Endothelial cell of umbilical vein (primary cell): ENCODE measurements around the gene PFKFB3. TPM values are rescaled to one million over a fixed set of nuclear protein-coding genes. Genes with fewer than 3 reads are reported as not detected.

Experiments
- BruUV-seq: library from RNA; stranded (reverse); fragments of 400-500 nt; replicated peaks from 2 replicates; lab custom pipeline; 2021; lab: Mats Ljungman, UMichigan
- CTCF ChIA-PET: fragments of 300-600, 350-600 bp; sonication (Branson Sonifier 250); formaldehyde crosslinking; loops from one replicate; lab custom pipeline; 2021; ENCODE audit warnings: antibody characterized with exemption, inconsistent platforms; lab: Charles Lee
- POLR2A ChIA-PET: fragments of 300-600, 350-600 bp; sonication (Branson Sonifier 250); formaldehyde crosslinking; loops from one replicate; lab custom pipeline; 2021; ENCODE audit warnings: antibody characterized with exemption, inconsistent platforms; lab: Charles Lee
- DNase-seq: peaks from one replicate; pipeline ENCODE4 v3.0.0-alpha.2; 2011; ENCODE audit warnings: low read depth, low spot score
- FAIRE-seq: peaks from 2 replicates; lab custom pipeline; 2011; peaks lifted over from hg19 to GRCh38; lab: Jason Lieb, UNC
- H2AFZ ChIP-seq: 2 replicates; pipeline ENCODE4 v1.6.0; 2012; ENCODE audit warnings: low read depth, low read length, control low read depth, inconsistent platforms
- H3K27ac ChIP-seq: 2 replicates; pipeline ENCODE4 v1.5.1; 2011; ENCODE audit warnings: low read depth, mild to moderate bottlenecking, control low read depth, low read length, moderate library complexity; ENCODE audit not compliant: insufficient read depth
- H3K27me3 ChIP-seq, 2 experiments: 2 replicates each; pipeline versions ENCODE4 v1.6.0 to v1.6.1; 2011; ENCODE audit warnings: low read length in 2 of 2, mixed read lengths in 1 of 2; ENCODE audit not compliant: control insufficient read depth in 2 of 2, insufficient read depth in 2 of 2
- H3K36me3 ChIP-seq, 2 experiments: 2 replicates in 1 of 2; 3 replicates in 1 of 2; pipeline ENCODE4 v1.5.1; 2011; ENCODE audit warnings: low read length in 2 of 2, mild to moderate bottlenecking in 1 of 2, moderate library complexity in 1 of 2; ENCODE audit not compliant: control insufficient read depth in 2 of 2, insufficient read depth in 2 of 2; ENCODE audit errors: extremely low read depth in 1 of 2
- H3K4me1 ChIP-seq: 3 replicates; pipeline ENCODE4 v1.5.1; 2011; ENCODE audit warnings: mild to moderate bottlenecking, low read length; ENCODE audit not compliant: control insufficient read depth, insufficient read depth; ENCODE audit errors: extremely low read depth
- H3K4me2 ChIP-seq: 2 replicates; pipeline ENCODE4 v1.6.1; 2011; ENCODE audit warnings: low read length, control low read depth, mixed read lengths; ENCODE audit not compliant: insufficient read depth
- H3K4me3 ChIP-seq, 3 experiments: fragments of 200-600 bp in 1 of 3; sonication (generic), shearing (Covaris generic) in 1 of 3; replicated peaks in 1 of 3; 2 replicates each; pipeline ENCODE4 v1.5.1; 2011 to 2016; ENCODE audit warnings: control low read depth in 3 of 3, low read length in 3 of 3, mild to moderate bottlenecking in 2 of 3, inconsistent platforms in 1 of 3, low read depth in 1 of 3, moderate library complexity in 1 of 3; ENCODE audit not compliant: insufficient read depth in 1 of 3
- H3K79me2 ChIP-seq: 2 replicates; pipeline ENCODE4 v1.6.0; 2012; ENCODE audit warnings: low read length, inconsistent platforms; ENCODE audit not compliant: control insufficient read depth, insufficient read depth
- H3K9ac ChIP-seq: replicated peaks from 2 replicates; pipeline ENCODE3; 2011; ENCODE audit warnings: low read length, control low read depth; ENCODE audit not compliant: insufficient read depth; ENCODE audit errors: extremely low read depth
- H3K9me1 ChIP-seq: replicated peaks from 3 replicates; pipeline ENCODE4 v1.6.0; 2011; ENCODE audit warnings: mild to moderate bottlenecking, low read length; ENCODE audit not compliant: control insufficient read depth, insufficient read depth; ENCODE audit errors: extremely low read depth
- H3K9me3 ChIP-seq: replicated peaks from 2 replicates; pipeline ENCODE4 v1.5.1; 2012; ENCODE audit warnings: low read length, inconsistent platforms; ENCODE audit not compliant: control insufficient read depth, insufficient read depth
- H4K20me1 ChIP-seq: replicated peaks from 2 replicates; pipeline ENCODE3; 2011; ENCODE audit warnings: mild to moderate bottlenecking, low read length; ENCODE audit not compliant: control insufficient read depth, insufficient read depth; ENCODE audit errors: extremely low read depth
- EZH2 ChIP-seq: IDR thresholded peaks from 2 replicates; pipeline ENCODE4 v1.6.1; 2012; ENCODE audit warnings: borderline replicate concordance, low read depth, mild to moderate bottlenecking, moderate library complexity, low read length, inconsistent platforms; ENCODE audit not compliant: severe bottlenecking
- FOS ChIP-seq: IDR thresholded peaks from 2 replicates; pipeline ENCODE4 v1.6.1; 2011; ENCODE audit warnings: mild to moderate bottlenecking, low read length, moderate library complexity, borderline replicate concordance; ENCODE audit not compliant: insufficient read depth
- GATA2 ChIP-seq: IDR thresholded peaks from 2 replicates; pipeline ENCODE4 v1.7.0; 2011; ENCODE audit warnings: low read depth, mild to moderate bottlenecking, moderate library complexity, mixed read lengths, low read length; ENCODE audit not compliant: insufficient read length, insufficient read depth
- JUN ChIP-seq: IDR thresholded peaks from 2 replicates; pipeline ENCODE4 v1.6.1; 2011; ENCODE audit warnings: borderline replicate concordance, low read depth; ENCODE audit not compliant: insufficient read length, insufficient read depth
- MYC ChIP-seq: IDR thresholded peaks from one replicate; pipeline ENCODE4 v1.6.1; 2011; ENCODE audit warnings: mild to moderate bottlenecking, low read depth, low read length
- POLR2A ChIP-seq: IDR thresholded peaks from 2 replicates; pipeline ENCODE4 v1.6.1; 2012; ENCODE audit warnings: low read depth, mild to moderate bottlenecking, control low read depth, low read length
- POLR2AphosphoS5 ChIP-seq: IDR thresholded peaks from 2 replicates; pipeline ENCODE4 v1.6.1; 2012; ENCODE audit warnings: low read depth, mild to moderate bottlenecking, control low read depth, low read length, moderate library complexity; ENCODE audit not compliant: insufficient read depth
- dilution Hi-C: fragments of 300-500 bp; cut with MboI; formaldehyde crosslinking; loops from one replicate; pipeline ENCODE4 v1.15.0; 2019; ENCODE audit warnings: low sequenced_read_pairs; ENCODE audit not compliant: extremely low pct_ligation_motif_present
- intact Hi-C: fragments of 100-400 bp; cut with micrococcal nuclease; formaldehyde crosslinking; loops from one replicate; pipeline ENCODE4 v1.10.0; 2022
- polyA plus RNA-seq, 4 experiments: library from polyadenylated mRNA; depleted of rRNA in 3 of 4; stranded (reverse) in 3 of 4; unstranded in 1 of 4; fragments of >200 nt; gene quantifications; 2 replicates each; pipeline versions ENCODE4 v1.2.1 to v1.2.3, GENCODE V29; 2011 to 2012; ENCODE audit warnings: missing spikeins in 1 of 4
- total RNA-seq: library from RNA; stranded (reverse); gene quantifications from 2 replicates; pipeline ENCODE4 v1.2.3, GENCODE V29; 2021
- TF ChIP-seq, protein P1 (sequence below), 2 donors: IDR thresholded peaks; 1 replicate in 1 of 2; 2 replicates in 1 of 2; pipeline ENCODE4 v1.5.1; 2011; ENCODE audit warnings: low read length in 2 of 2, mild to moderate bottlenecking in 2 of 2, moderate library complexity in 2 of 2, control low read depth in 1 of 2, inconsistent platforms in 1 of 2, low read depth in 1 of 2; ENCODE audit not compliant: insufficient read depth in 1 of 2; ENCODE audit errors: extremely low read depth in 1 of 2
- TF ChIP-seq, protein P2 (sequence below): IDR thresholded peaks from 2 replicates; pipeline ENCODE4 v1.6.1; 2011; ENCODE audit not compliant: insufficient read depth, insufficient read length

Gene PFKFB3
- total and polyA plus RNA-seq, 2 donors (not counting 3 experiments of a cell fraction or from before 2014, with no cell fraction given): 15.8 to 33.7 TPM

DNA sequence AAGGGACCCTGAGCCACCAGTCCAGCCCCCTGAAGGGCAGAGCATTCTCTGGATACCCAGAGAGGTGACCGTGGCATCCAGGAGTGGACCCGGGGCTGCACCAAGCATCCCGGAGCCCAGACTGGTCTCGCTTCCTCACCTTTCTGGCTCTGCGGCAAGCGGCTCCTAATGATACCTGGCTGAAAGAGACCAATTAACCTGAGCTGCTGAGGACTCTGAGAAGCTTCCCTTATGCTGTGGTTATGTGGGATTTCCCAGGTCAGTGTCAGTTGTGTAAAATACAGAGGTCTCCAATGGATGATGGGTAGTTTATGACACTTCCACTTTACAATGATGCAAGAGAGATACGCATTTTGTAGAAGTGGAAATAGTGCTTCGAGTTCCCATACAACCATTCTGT is 51.5 kb downstream of the PFKFB3 start:
- CTCF ChIA-PET: interaction anchor here (0.7 kb wide), 2 partner anchors 10 to 148 kb away, joined by 3 read pairs; no protein-coding TSS in a partner anchor
- FAIRE-seq: no peak

DNA sequence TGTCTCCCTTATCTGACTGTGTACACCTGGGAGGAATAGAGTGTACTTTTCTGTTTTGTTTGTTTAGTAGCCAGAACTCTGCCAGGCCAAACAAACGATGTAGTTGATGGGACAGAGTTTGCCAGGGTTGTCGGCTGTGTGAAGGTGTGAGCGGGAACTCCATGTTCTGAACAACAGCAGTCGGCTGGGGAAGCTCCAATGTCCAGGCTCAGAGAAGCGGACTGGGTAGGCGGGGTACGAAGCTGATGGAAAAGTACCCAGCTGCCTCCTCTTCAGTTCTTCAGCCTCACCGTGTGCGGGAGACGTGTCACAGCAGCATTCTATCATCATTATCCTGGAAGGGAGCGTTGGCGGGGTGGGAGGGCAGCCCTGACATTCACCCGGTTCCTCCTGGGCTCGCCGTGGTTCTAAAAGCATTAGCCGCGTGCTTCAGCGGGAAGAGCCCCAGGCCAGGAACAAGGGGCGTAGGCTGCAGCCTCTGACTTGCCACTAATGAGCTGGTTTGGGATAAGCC is 52.9 kb downstream of the PFKFB3 start:
- no peak for FAIRE-seq
- CTCF ChIA-PET: interaction anchor here (1.4 to 1.5 kb wide), 2 partner anchors 19 to 146 kb away, joined by 3 to 5 read pairs; no protein-coding TSS in a partner anchor

More for the DNA sequence above, 51.5 kb downstream of the PFKFB3 start:
- Histone ChIP-seq H3K4me3 (no peak overlapping the region), H3K36me3 (no peaks in the 10 kb centered on the region), H3K9ac (no peak overlapping the region), H4K20me1 (no peaks in the 10 kb centered on the region), H3K9me1 (no peaks in the 10 kb centered on the region), H3K27ac (no peak overlapping the region), H3K9me3 (no peaks in the 10 kb centered on the region), H3K4me1 (no peaks in the 10 kb centered on the region), H3K27me3 (no peaks in the 10 kb centered on the region), H2AFZ (no peak overlapping the region), H3K4me2 (no peak overlapping the region), H3K79me2 (no peaks in the 10 kb centered on the region)
- dilution Hi-C loops: no loop called here
- TF ChIP-seq POLR2AphosphoS5 (no peak), JUN (no peak)
- POLR2A ChIA-PET: no interaction called here
- BruUV-seq: no TSS peak
- intact Hi-C loops: no loop called here
- DNase-seq: no peak

More for the DNA sequence above, 52.9 kb downstream of the PFKFB3 start:
- no peak for DNase-seq
- dilution Hi-C loops (no loop called here), intact Hi-C loops (no loop called here)
- TF ChIP-seq GATA2 (no peak), FOS (no peak), EZH2 (no peak), POLR2A (no peak), MYC (no peak), POLR2AphosphoS5 (no peak), JUN (no peak)
- TF ChIP-seq, protein P1, sequence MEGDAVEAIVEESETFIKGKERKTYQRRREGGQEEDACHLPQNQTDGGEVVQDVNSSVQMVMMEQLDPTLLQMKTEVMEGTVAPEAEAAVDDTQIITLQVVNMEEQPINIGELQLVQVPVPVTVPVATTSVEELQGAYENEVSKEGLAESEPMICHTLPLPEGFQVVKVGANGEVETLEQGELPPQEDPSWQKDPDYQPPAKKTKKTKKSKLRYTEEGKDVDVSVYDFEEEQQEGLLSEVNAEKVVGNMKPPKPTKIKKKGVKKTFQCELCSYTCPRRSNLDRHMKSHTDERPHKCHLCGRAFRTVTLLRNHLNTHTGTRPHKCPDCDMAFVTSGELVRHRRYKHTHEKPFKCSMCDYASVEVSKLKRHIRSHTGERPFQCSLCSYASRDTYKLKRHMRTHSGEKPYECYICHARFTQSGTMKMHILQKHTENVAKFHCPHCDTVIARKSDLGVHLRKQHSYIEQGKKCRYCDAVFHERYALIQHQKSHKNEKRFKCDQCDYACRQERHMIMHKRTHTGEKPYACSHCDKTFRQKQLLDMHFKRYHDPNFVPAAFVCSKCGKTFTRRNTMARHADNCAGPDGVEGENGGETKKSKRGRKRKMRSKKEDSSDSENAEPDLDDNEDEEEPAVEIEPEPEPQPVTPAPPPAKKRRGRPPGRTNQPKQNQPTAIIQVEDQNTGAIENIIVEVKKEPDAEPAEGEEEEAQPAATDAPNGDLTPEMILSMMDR (IDR thresholded peaks at IDR 0.05; ENCODE audit: extremely low read depth in 1 of 2, insufficient read depth in 1 of 2, low read depth in 1 of 2, low read length in 2 of 2): no peak
- TF ChIP-seq, protein P2, sequence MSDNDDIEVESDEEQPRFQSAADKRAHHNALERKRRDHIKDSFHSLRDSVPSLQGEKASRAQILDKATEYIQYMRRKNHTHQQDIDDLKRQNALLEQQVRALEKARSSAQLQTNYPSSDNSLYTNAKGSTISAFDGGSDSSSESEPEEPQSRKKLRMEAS: no peak
- Histone ChIP-seq H3K27me3 (no peaks in the 10 kb centered on the region), H3K36me3 (no peaks in the 10 kb centered on the region), H3K4me3 (no peak overlapping the region), H3K4me2 (no peak overlapping the region), H3K4me1 (no peaks in the 10 kb centered on the region), H3K9me1 (no peaks in the 10 kb centered on the region), H3K27ac (no peak overlapping the region), H3K9ac (no peak overlapping the region), H4K20me1 (no peaks in the 10 kb centered on the region), H3K9me3 (no peaks in the 10 kb centered on the region), H2AFZ (no peak overlapping the region), H3K79me2 (no peaks in the 10 kb centered on the region)
- no TSS peak for BruUV-seq
- POLR2A ChIA-PET: no interaction called here
